Spinal cord (tissue), 10 donors: ENCODE measurements around the gene AKAP12. TPM values are rescaled to one million over a fixed set of nuclear protein-coding genes. Genes with fewer than 3 reads are reported as not detected.
"Not testable (repeated sequence)": the region's sequence is repeated elsewhere in the genome, so short reads cannot be mapped to it uniquely, and the experiment has no call there.

Experiments
- DNase-seq, 6 donors: peaks; one replicate each; pipeline versions ENCODE4 v3.0.0 to v3.0.0-alpha.2; 2013 to 2015; ENCODE audit warnings: low spot score in 6 of 6, low read depth in 4 of 6
- H3K27ac ChIP-seq: one replicate; pipeline ENCODE4 v1.5.1; 2013; ENCODE audit warnings: low read depth, low read length, control low read depth
- H3K27me3 ChIP-seq: one replicate; pipeline ENCODE4 v1.6.1; 2013; ENCODE audit warnings: low read length; ENCODE audit not compliant: control insufficient read depth, insufficient read depth
- H3K36me3 ChIP-seq: one replicate; pipeline ENCODE4 v1.6.1; 2013; ENCODE audit warnings: low read length; ENCODE audit not compliant: control insufficient read depth, insufficient read depth
- H3K4me1 ChIP-seq: one replicate; pipeline ENCODE4 v1.6.1; 2013; ENCODE audit warnings: low read length; ENCODE audit not compliant: control insufficient read depth, insufficient read depth
- H3K4me3 ChIP-seq: one replicate; pipeline ENCODE4 v1.5.1; 2013; ENCODE audit warnings: low read depth, low read length, control low read depth
- H3K9me3 ChIP-seq: one replicate; pipeline ENCODE4 v1.6.1; 2013; ENCODE audit warnings: low read length; ENCODE audit not compliant: control insufficient read depth, insufficient read depth
- WGBS: methylation state at CpG from one replicate; pipeline ENCODE4 v1.1.5; 2013; ENCODE audit warnings: missing lambda C conversion rate; ENCODE audit not compliant: insufficient coverage; 5-methylcytosine and 5-hydroxymethylcytosine counted together
- polyA plus RNA-seq, 2 donors: library from polyadenylated mRNA; unstranded; fragments of 120-200 nt; gene quantifications; one replicate each; pipeline ENCODE4 v1.2.1, GENCODE V29; 2013; ENCODE audit not compliant: insufficient read length in 2 of 2
- total RNA-seq, 2 donors: library from RNA; depleted of rRNA in 1 of 2; stranded (reverse); fragments of 120-200 nt in 1 of 2; fragments of >200 nt in 1 of 2; gene quantifications; one replicate each; pipeline versions ENCODE4 v1.2.3 to v1.2.4, GENCODE V29; 2013 to 2014
- donor health status: healthy.

The AKAP12 gene
- total and polyA plus RNA-seq, 4 donors: 94.8 to 292 (median 158) TPM

DNA sequence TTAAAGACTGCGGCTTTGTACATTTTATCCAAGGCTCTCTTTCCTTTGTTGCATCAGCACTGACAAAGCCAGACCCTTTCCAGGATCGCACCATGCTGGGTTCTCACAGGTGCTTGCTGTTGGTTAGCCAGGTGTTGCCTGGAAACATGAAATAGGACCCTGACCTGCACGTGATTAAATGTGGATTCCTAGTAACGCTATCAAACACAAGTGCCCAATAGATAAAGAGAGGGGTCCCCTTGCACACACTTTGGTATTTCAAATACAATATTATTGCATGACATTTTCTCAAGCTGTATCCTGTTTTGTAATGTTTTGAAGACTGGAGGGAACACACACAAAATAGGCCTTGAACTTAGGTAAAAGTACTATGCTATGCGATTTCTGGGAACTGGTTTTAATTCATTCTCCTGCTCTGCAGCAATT lies 73.3 kb downstream of the AKAP12 start:
- no peaks in the 10 kb centered on the region for H3K27me3 ChIP-seq
- H3K9me3 ChIP-seq: no peaks in the 10 kb centered on the region
- 64% methylated on average over 2 of the region's 5 CpGs for WGBS
- peak overlapping the region; percentile 0 for H3K27ac ChIP-seq
- H3K4me1 ChIP-seq: peaks cover 4% of the 10 kb centered on the region
- no peak for DNase-seq
- no peak overlapping the region for H3K4me3 ChIP-seq
- peaks cover 4% of the 10 kb centered on the region for H3K36me3 ChIP-seq

DNA sequence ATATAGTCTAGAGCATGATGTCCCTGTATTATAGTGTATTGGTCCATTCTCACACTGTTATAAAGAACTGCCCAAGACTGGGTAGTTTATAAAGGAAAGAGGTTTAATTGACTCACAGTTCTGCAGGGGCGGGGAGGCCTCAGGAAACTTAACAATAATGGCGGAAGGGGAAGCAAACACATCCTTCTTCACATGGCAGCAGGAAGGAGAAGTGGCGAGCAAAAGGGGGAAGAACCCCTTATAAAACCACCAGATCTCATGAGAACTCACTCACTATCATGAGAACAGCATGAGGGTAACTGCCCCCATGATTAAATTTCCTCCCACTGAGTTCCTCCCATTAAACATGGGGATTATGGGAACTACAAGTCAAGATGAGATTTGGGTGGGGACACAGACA lies 75.9 kb downstream of the AKAP12 start:
- not testable (repeated sequence) for H3K9me3 ChIP-seq, H3K4me3 ChIP-seq, H3K4me1 ChIP-seq, H3K27me3 ChIP-seq, DNase-seq, H3K27ac ChIP-seq, H3K36me3 ChIP-seq
- no CpG with 5 or more reads among the region's 3 CpGs for whole genome bisulfite sequencing

DNA sequence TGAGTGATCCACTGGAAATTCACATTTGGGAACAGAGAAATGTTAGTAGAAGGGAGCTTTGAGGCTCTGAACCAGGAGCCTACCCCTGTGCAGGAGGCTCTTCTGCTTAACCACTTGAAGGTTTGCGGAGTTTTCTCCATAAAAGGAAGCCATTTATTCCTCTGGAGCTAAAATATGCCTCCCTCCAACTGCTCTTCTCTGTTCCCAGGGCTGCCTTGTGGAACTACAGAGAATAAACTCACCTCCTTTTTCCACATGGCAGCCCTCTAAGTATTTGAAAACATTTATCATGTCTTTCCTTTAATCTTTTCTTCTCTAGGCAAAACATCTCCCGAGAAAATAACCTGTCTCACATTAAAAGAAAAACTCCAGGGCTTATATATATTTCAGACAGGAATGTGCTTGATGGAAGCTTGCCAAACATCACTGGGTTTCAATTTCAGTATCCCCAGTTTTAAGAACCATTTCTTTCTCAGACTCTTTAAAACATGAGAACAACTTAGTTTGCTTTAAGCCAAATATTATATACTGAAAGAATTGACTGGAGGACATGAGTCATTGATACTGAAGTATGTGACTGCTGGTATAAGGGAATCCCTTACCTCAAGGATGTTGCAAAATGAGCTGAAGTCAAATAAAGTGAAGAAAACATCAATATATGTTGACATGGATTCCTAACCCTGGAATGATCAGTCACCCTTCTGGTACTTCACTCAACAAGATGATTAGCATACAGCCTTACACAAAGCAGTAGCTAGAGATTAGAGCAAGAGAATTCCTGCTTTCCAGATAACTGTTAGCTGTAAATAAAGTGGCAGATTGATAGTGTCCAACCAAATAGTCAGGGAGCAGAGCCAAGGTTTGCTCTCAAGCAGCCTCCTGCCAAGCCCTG lies 77.6 kb downstream of the AKAP12 start:
- Histone ChIP-seq H3K4me3 (no peak overlapping the region), H3K27me3 (no peaks in the 10 kb centered on the region), H3K36me3 (peaks cover under 1% of the 10 kb centered on the region), H3K9me3 (no peaks in the 10 kb centered on the region), H3K4me1 (no peaks in the 10 kb centered on the region), H3K27ac (peak overlapping the region; percentile 48)
- 83% methylated on average over 1 of the region's 2 CpGs for WGBS
- DNase-seq: peak in 1 of 6 donors; percentile 43

DNA sequence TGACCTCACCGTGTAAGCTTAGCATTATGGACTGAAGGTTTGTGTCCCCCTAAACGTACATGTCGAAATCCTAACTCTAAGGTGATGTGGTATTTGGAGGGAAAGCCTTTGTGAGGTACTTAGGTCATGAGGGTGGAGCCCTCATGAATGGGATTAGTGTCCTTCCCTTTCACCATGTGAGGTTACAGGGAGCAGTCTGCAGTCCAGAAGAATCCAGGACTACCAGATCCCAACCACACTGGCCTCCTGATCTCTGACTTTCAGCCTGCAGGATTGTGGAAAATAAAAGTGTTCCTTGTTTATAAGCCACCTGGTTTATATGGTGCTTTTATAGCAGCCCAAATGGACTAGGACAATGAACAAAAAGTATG lies 78.2 kb downstream of the AKAP12 start:
- Histone ChIP-seq H3K36me3 (peaks cover 4% of the 10 kb centered on the region), H3K4me1 (no peaks in the 10 kb centered on the region), H3K4me3 (no peak overlapping the region), H3K27ac (no peak overlapping the region), H3K27me3 (no peaks in the 10 kb centered on the region), H3K9me3 (no peaks in the 10 kb centered on the region)
- no peak for DNase-seq
- 73% methylated on average over 2 of the region's 3 CpGs for WGBS

DNA sequence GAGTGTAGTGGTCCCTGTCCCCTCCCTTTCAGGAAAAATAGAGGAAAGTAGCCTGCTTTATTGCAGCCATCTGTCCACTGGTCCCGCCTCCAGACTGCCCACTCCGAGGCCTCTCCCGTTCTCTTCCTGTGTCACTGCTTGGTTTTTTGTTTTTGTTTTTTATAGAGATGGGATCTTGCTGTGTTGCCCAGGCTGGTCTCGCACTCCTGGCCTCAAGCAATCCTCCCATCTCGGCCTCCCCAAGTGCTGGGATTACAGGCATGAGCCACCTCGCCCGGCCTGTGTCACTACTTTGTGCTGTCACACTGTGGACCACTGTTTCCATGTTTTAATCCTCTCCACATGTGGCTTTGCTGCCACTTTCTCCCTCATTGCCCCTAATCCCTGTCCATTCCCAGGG lies 80.4 kb downstream of the AKAP12 start:
- peaks cover 12% of the 10 kb centered on the region for H3K4me1 ChIP-seq
- H3K4me3 ChIP-seq: no peak overlapping the region
- WGBS: 91% methylated on average over 4 of the region's 7 CpGs
- H3K9me3 ChIP-seq: no peaks in the 10 kb centered on the region
- H3K27me3 ChIP-seq: no peaks in the 10 kb centered on the region
- no peak for DNase-seq
- H3K36me3 ChIP-seq: peaks cover 4% of the 10 kb centered on the region
- H3K27ac ChIP-seq: no peak overlapping the region

DNA sequence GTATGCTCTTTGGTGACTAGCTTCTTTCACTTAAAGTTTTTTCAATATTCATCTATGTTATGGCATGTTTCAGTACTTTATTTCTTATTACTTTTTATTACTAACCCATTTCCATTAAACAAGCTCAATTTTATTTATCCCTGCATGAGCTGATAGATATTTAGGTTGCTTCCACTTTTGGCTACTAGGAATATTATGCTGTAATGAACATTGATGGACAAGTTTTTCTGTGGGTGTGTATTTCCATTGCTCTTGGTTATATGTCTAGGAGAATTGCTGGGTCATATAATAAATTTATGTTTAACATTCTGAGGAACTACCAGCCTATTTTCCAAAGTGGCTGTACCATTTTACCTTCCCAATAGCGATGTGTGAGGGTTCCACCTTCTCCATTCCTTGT lies 81.7 kb downstream of the AKAP12 start:
- no peaks in the 10 kb centered on the region for H3K27me3 ChIP-seq
- no peak overlapping the region for H3K27ac ChIP-seq
- WGBS: no CpG with 5 or more reads among the region's 1 CpG
- H3K9me3 ChIP-seq: no peaks in the 10 kb centered on the region
- no peak for DNase-seq
- no peak overlapping the region for H3K4me3 ChIP-seq
- H3K36me3 ChIP-seq: peaks cover 4% of the 10 kb centered on the region
- peaks cover 21% of the 10 kb centered on the region for H3K4me1 ChIP-seq

DNA sequence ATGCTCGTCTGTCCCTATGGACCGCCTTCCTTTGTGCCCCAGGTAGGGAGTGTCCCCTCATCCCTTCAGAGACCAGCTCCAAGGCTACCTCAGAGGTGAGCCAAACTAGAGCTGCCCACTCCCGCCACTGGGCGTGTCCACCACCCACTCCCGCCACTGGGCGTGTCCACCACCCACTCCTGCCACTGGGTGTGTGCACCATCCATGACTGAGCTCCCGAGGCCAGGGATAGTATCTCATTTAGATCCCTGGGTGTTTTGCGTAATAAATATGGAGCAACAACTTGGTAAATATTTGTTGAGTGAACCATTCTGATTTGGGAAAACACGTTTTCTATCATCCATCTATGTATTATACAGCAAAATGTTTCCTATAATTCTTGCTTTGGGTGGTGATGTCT lies 82.8 kb downstream of the AKAP12 start:
- Histone ChIP-seq H3K4me1 (peaks cover 21% of the 10 kb centered on the region), H3K4me3 (no peak overlapping the region), H3K27ac (no peak overlapping the region), H3K9me3 (no peaks in the 10 kb centered on the region), H3K27me3 (no peaks in the 10 kb centered on the region), H3K36me3 (peaks cover 4% of the 10 kb centered on the region)
- WGBS: 100% methylated on average over 6 of the region's 9 CpGs
- DNase-seq: no peak

DNA sequence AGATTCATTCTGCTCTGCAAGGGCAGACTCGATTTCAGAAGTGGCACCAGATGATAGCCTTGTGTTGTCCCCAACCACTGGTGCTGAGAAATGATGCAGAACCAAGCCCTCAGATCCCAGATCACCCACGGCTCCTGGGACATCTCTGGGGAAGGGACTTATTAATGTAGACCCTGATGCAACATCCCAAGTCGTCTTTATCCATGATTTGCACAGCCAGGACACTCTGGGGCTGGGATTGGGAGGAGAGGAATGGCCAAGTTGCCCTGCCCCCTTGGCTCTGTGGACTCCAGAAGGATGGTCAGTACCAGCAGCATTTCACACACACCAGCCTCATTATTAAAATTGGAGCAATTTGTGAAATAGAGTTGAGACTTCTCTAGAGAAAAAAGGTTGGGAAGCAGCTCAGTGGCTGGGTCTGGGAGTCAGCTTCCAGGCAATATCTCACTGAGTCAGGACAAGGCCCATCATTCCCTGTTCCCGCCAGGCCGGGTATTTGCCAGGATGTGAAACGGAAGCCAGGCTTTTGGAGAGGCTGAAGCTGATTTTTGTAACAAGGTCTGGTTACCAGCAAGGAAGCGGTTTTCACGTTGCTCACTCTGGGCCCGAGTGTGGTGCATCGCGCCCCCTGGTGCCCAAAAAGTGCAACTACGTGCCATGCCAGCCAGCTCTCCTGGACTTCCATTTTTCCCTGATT lies 84.2 kb downstream of the AKAP12 start:
- peaks cover 21% of the 10 kb centered on the region for H3K4me1 ChIP-seq
- H3K27me3 ChIP-seq: no peaks in the 10 kb centered on the region
- peak in 5 of 6 donors; percentile 63 to 96 (median 83) for DNase-seq
- H3K36me3 ChIP-seq: peaks cover 4% of the 10 kb centered on the region
- H3K27ac ChIP-seq: peak overlapping the region; percentile 91
- no peak overlapping the region for H3K4me3 ChIP-seq
- H3K9me3 ChIP-seq: no peaks in the 10 kb centered on the region
- WGBS: 9% methylated on average over 11 of the region's 12 CpGs

DNA sequence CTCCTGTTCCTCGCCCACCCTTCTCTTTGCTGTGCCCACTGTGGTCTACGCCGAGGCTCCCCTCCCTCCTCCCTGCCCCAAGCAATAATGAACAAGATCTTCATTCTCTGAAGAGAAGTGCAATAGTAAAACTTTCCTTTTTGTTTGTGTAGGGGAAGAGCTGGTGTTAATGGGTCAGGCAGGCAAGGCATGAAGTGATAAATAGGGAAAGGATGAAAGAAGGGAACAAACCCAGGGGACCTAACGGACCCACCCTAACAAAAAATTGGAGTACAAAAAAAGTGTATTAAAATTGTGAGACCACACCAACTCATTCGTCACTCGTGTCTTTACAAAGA lies 84.7 kb downstream of the AKAP12 start:
- 100% methylated on average over 1 of the region's 6 CpGs for WGBS

More for the DNA sequence above, 84.7 kb downstream of the AKAP12 start:
- Histone ChIP-seq H3K9me3 (no peaks in the 10 kb centered on the region), H3K27ac (peak overlapping the region; percentile 91), H3K4me1 (peaks cover 21% of the 10 kb centered on the region), H3K4me3 (no peak overlapping the region), H3K36me3 (peaks cover 4% of the 10 kb centered on the region), H3K27me3 (no peaks in the 10 kb centered on the region)
- no peak for DNase-seq
